GM19099 (cell line): ENCODE data around the gene SUSD3.

Source experiments
- POLR2A ChIP-seq: IDR thresholded peaks from 3 replicates; pipeline ENCODE4 v1.6.1; 2011; ENCODE audit warnings: low read depth; ENCODE audit not compliant: insufficient read length; ENCODE audit errors: extremely low read depth

SUSD3 gene

DNA sequence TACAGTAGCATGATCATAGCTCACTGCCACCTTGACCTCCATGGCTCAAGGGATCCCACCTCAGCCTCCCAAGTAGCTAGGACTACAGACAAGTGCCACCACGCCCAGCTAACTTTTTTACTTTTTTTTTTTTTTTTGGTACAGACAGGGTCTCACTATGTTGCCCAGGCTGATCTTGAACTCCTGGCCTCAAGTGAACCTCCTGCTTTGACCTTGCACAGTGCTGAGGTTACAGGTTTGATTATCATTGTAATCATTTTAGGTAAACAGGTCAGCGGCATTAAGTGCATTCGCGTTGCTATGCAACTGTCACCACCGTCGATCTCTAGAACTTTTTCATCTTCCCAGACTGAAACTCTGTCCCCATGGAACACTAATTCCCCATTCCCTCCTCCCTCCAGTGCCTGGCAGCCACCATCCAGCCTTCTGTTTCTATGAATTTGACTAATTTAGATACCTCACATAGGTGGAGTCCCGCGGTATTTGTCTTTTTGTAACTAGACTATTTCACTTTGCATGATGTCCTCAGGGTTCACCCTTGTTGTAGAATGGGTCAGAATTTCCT lies 31.7 kb downstream of the SUSD3 start:
- no peak for TF ChIP-seq POLR2A

DNA sequence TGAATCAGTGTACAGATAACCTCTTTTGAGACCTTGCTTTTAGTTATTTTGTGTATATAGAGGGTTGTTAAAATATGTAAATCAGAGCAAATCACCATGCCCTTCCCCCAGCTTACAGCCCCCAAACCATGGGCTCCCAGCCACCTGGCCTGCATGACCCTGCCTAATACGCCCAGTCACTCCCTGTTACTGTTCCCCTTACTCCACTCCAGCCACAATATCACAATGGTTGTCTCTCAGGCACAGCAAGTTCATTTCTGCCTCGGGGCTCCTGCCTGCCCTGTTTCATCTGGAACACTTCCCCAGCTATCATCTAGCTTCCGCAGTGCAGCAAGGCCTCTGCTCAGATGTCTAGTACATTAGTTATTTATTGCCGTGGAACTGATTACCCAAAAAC lies 32.6 kb downstream of the SUSD3 start:
- no peak for TF ChIP-seq POLR2A

DNA sequence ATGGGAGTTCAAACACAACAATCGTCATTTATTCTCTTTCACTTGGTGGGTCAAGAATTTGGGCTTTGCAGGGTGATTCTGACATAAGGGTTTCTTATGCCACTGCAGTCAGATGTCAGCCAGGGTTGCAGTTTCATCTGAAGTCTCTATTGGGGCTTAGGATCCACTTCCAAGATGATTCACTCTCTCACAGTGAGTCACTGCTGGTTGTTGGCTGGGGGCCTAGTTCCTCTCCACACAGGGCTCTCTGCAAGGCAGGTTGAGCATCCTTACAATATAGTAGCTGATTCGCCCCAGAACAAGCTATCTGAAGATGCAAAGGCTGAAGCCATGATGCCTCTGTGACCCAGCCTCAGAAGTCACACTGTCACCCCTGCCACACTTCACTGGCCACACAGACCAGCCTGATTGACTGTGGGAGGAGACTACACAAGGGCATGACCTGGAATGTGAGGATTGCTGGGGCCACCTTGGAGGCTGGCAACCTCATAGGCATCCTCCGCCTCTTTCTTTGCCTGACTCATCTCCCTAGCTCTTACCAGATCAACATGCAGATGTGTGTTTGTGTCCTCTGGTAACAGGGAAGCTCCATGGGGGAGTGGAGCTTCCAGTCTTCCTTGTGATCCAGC lies 33.1 kb downstream of the SUSD3 start:
- TF ChIP-seq POLR2A: no peak

DNA sequence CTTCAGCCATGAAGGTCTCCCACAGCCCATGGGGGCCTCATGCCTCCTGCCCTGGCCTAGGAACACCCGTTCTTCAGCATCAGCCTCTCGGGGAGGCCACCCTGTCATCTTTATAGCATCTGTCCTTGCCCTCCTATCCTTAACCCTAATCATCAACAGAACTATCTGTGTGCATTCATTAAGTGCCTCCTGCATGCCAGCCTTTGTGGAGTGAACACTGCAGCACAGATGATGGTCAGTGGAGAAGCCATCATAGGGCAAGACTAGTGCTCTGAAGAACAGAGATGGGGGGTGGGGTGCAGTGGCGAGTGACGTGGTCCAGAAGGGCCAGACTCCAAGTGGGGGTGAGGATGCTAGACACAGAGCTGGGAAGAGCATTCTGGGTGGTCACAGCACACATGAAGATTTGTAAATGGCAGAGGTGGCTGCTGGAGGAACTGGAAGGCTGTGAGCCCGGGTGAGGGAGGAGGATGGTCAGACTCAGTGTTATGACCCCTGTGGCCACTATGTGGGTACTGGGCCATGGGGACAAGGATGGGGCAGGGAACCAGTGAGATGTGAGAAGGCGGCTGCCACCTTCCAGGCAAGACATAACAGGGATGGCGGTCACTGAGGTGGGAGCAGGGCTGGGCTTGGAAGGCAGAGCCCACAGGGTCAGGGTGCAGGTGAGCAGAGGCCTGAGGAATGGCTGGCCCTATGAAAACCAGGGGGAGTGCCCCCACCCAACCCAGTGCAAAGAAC lies 33.9 kb downstream of the SUSD3 start:
- TF ChIP-seq POLR2A: no peak

DNA sequence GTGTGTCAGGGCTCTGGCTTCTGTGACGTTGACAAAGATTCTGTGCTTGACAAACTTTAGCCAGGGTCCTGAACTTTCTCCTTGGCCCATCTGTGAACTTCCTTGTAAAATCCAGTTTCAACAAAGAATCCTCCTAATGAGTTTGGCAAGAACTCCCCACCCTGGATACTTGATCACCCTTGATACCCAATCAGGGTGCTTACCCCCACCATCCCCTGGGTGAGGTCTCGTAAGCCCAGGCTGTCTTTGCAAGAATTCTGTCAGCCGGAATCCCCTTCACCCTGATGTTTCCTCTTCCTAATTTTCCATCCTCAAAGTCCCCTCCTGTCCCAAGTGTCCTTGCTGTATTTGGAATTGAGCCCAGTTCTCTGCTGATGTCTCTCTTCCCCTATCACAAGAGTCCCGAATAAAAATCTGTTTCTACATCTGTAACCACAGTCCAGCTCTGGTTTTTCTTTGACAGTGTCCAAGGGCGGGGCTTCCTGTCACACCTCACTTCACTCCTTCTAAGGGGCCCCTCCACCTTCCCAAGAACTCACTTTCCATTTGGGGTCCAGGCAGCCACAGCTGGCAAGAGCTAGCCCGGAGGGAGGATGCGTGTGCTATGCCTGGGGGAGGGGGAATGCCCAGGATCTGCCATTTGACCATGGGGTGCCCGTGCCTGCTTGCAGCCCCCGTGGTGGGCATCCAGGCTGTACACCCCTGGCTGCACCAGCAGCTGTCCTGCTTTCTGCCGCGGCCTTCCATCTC lies 34.8 kb downstream of the SUSD3 start:
- peak; percentile 53 for TF ChIP-seq POLR2A

DNA sequence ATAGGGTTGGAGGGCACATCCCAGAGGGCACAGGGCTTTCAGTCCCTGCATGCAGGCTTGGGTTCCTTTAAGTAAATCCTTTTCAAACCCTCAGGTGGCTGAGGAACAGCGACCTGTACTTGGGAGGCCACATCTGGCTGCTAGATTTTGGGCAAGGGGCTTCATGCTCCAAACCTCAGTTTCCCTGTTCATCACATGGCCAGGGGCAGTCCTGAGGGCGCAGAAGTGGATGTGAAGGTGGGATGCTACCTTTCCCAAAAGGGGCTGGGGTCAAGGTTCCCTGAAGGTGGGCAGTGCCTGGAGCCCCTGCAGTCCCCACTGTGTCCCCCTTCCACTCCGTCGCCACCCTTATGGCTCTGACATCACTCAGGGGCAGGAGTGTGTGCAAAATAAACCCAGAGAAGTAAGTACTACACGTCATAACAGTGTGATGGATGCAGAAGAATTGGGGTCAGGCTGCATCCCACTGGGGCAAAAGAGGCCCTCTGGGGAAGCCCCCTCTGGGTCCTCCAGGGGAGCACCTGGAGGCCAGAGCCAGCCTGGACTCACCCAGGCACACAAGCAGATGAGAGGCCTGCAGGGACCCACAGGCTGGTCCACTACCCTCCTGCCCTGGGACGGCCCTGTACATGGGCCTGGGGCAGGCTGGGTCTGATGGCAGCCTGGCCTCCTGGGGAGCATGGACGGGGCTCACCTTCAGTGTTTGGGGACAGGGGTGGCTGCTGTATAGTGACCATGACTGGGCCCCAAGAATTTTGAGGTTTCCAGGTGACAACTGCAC lies 35.6 kb downstream of the SUSD3 start:
- no peak for TF ChIP-seq POLR2A

DNA sequence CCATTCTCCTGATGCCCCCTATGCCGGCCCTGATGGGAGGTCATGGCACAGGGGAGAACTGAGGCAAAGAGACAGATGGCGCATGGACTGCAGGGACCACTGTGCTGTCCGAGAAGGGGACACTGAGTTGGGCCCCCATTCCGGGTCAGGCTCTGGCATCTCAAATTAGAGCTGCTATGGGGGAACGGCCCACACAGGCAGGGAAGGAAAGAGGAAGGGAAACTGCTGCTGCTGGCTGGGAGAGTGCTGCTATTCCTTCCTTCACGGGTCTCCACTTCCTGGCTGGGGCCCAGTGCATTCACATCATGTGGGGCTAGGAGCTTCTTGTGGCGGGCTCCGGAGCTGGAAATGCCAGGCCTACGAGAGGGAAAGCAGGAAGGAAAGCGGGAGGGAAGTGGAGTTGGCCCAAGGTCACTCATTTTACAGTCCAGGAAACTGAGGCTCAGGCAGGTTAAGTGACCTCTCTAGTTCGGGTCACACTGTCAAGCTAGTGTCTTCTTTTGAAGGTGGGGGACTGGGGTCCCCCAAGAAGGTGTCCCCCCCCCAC lies 36.2 kb downstream of the SUSD3 start:
- no peak for TF ChIP-seq POLR2A

DNA sequence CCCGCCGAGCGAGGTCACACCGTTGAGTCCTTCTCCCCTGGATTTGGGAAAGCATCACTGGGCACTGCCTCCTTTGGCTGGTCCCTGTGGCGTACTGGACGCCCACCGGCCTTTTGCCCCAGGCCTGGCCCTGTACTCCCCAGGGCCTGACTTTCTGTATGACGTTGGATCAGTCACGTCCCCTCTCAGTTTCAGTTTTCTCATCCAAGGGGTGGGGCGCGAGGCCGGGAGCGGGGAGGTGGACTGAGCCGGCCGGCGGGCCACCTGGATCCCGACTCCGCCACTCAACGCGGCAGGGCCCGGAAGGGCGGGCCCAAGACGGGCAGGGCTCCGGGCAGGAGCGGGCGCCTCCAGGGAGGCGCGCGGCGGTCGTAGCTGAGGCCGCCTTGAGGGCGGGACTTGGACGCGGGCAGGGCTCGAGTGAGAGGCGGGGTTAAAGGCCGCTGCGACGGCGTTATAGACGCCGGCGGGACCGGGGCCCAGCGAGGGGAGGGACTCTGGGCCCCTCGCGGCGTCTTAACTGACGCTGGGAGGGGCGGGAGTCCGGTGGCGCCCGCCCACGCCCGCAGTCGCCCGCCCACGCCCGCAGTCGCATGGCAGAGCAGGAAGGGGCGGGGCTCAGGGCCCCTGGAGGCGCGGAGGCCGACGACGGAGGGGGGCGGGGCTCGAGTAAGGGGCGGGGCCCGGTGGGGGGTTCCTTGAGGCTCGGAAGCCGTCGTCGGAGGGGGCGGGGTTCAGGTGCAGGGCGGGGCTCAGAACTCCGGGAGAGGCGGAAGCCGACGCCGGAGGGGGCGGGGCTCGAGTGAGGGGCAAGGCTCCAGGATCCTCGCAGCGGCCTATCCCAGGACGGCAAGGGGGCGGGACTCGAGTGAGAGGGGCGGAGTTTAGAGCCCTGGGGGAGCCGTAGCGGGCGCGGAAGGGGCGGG lies 37.0 kb downstream of the SUSD3 start:
- TF ChIP-seq POLR2A: peak; percentile 69

DNA sequence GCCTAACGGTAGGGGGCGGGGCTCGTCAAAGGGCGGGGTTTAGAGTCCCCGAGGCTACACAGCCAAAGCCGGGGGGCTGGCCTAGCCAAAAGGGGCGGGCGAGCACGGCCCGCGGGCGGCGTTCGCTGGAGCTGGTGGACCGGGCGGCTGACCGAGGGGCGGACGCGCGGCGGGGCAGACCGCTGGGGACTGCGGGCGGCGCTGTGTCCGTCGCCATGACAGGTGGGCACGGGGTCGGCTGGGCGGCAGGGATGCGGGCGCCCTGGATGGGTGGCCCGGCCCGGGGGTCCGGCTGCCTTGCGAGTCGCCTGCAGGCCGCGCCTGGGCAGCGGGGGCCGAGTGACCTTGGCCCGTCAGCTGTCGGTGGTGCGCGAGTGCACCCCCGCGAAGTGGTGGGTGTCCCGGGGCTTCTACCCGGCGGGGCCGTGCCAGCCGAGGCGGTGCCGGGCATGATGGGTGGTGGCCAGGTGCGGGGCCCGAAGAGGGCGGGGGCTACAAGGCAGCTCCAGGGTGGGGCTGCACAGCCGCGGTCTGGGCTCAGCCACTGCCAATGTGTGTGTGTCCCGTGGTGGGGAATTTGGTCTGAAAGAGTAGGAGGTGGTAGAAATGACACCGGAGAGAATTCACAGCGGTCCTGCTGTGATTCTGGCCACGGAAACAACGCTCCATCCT lies 37.8 kb downstream of the SUSD3 start, which contains the start of gene CARD19:
Gene CARD19 (plus strand): TSS at position 87 of the 672 bp plus-strand sequence. CDS start 129 bp downstream, at position 216.
- TF ChIP-seq POLR2A: peak; percentile 73

DNA sequence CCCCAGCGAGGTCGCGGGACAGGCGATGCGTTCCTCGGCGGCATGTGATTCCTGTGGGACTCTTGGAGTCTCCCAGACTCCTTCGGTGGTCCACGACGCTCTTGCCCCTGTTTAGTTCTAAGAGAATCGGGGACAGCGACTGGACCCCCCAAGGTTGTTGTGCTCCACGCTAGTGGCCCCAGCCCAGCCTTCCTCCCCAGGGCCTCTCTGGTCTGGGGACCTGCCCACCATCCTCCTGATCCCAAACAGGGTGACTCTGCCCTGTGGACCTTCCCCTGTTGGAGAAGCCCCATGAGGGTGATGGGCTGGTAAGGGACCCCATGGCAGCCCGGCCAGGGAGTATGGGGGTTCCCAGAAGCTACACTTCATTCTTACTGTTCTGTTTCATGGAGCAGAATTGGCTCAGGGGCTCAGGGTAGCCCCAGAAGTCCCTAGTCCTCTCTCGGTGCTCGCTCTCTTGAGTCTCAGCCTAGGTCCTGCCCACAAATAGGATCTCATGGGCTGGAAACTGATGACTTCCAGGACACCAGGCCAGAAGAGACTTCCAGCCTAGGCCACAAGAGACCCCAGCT lies 38.4 kb downstream of the SUSD3 start:
- no peak for TF ChIP-seq POLR2A

DNA sequence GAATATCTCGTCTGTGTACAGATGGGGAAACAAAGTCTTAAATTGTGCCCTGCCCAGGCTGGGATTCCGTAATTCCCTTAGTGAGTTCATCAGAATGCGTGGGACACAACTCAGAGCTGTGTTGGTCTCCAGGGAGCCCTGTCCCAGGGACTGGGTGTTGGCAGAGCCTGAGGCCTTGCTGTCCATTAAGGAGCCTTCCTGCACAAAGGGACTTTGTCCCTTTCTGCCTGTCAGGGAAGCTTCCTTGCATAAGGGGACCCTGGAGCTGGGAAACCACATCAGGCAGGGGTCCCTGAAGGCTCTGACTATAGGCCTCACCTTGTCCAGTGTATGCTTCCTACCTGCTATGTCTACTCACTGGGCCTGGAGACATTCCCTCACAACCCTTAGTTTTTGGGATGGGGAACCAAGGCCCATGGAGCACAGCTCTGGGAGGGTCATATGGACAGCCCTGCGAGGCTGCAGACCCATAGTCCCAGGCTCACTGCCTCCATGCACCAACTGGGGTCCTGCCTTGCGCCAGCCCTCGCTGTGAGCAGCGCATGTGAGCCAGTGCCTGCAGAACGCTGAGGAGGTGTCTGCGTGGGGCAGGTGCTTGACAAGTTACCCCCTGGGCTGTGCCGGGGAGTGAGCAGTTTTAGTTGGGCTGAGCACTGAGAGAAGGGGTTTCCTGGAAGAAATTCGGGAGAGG lies 39.2 kb downstream of the SUSD3 start:
- no peak for TF ChIP-seq POLR2A

DNA sequence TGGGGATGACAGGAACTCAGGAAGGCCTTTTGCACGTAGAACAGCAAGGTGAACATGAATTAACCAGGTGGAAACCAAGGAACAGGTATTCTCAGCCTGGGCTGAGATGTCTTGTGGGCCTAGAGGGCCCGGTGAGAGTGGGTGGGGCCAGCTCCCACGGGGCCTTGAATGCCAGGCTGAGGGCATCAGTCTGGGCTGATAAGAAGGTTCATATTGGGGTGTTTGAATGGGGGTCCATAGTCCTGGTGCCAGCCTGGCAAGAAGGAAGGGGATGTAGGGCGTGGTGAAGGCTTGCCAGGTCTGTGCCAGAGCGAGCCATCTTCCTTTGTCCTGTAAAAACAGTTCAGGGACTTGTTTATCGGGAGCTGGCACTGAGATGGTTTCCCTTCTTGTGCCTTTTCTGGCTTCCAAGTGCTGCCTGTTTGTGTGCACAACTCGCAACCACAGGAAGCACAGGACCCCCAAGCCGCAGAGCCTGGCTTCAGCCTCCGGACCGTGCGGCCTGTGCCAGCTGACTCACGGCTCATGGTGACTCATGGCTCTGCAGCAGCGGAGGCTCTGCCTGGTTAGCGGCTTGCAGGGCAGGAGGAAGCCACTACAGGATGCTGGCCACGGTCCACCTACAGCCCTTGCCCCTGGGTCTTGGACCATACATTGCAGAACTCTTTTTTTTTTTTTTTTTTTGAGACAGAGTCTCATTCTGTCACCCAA lies 39.9 kb downstream of the SUSD3 start:
- TF ChIP-seq POLR2A: no peak
